Spinal cord (tissue), 10 donors: Measurements from ENCODE around the gene AGBL1. TPM values are rescaled to one million over a fixed set of nuclear protein-coding genes. Genes with fewer than 3 reads are reported as not detected.

ENCODE experiments used
- DNase-seq, 6 donors: peaks; one replicate each; pipeline versions ENCODE4 v3.0.0 to v3.0.0-alpha.2; 2013 to 2015; ENCODE audit warnings: low spot score in 6 of 6, low read depth in 4 of 6
- H3K27ac ChIP-seq: one replicate; pipeline ENCODE4 v1.5.1; 2013; ENCODE audit warnings: low read depth, low read length, control low read depth
- H3K27me3 ChIP-seq: one replicate; pipeline ENCODE4 v1.6.1; 2013; ENCODE audit warnings: low read length; ENCODE audit not compliant: control insufficient read depth, insufficient read depth
- H3K36me3 ChIP-seq: one replicate; pipeline ENCODE4 v1.6.1; 2013; ENCODE audit warnings: low read length; ENCODE audit not compliant: control insufficient read depth, insufficient read depth
- H3K4me1 ChIP-seq: one replicate; pipeline ENCODE4 v1.6.1; 2013; ENCODE audit warnings: low read length; ENCODE audit not compliant: control insufficient read depth, insufficient read depth
- H3K4me3 ChIP-seq: one replicate; pipeline ENCODE4 v1.5.1; 2013; ENCODE audit warnings: low read depth, low read length, control low read depth
- H3K9me3 ChIP-seq: one replicate; pipeline ENCODE4 v1.6.1; 2013; ENCODE audit warnings: low read length; ENCODE audit not compliant: control insufficient read depth, insufficient read depth
- WGBS: methylation state at CpG from one replicate; pipeline ENCODE4 v1.1.5; 2013; ENCODE audit warnings: missing lambda C conversion rate; ENCODE audit not compliant: insufficient coverage; 5-methylcytosine and 5-hydroxymethylcytosine counted together
- long read RNA-seq, 4 donors: transcript quantifications; one replicate each; lab custom pipeline, GENCODE V29; 2026
- polyA plus RNA-seq, 2 donors: library from polyadenylated mRNA; unstranded; fragments of 120-200 nt; gene quantifications; one replicate each; pipeline ENCODE4 v1.2.1, GENCODE V29; 2013; ENCODE audit not compliant: insufficient read length in 2 of 2
- total RNA-seq, 2 donors: library from RNA; depleted of rRNA in 1 of 2; stranded (reverse); fragments of 120-200 nt in 1 of 2; fragments of >200 nt in 1 of 2; gene quantifications; one replicate each; pipeline versions ENCODE4 v1.2.3 to v1.2.4, GENCODE V29; 2013 to 2014
- donor health status: healthy.

AGBL1 gene
- total RNA-seq, result 1 to 10 TPM in 1 of 2 donors, under 1 TPM in 1; 0.55 to 1.1 TPM
- polyA plus RNA-seq, result under 1 TPM; 0.33 to 0.35 TPM
- long read RNA-seq, donor 1, result 0 reads
- long read RNA-seq, donor 2, partial matches to known transcripts, result 5 of 5 reads
- long read RNA-seq, donor 2, other reads (novel, unspliced or antisense), result 0 of 5 reads
- long read RNA-seq, donor 3, result 0 reads
- long read RNA-seq, donor 4, result 0 reads

- Histone ChIP-seq H3K4me3 (no peak within 1 kb of the TSS), H3K9me3 (no peaks in the 10 kb centered on the region), H3K27ac (no peak within 1 kb of the TSS), H3K36me3 (no peaks in the 10 kb centered on the region), H3K27me3 (no peaks in the 10 kb centered on the region), H3K4me1 (peaks cover 3% of the 10 kb centered on the region)
- 75% methylated on average over 27 of the region's 27 CpGs for WGBS
- DNase-seq, result no peak
Observed at GRCh38 chr15:86079508-86080266, at the start of gene AGBL1. Gene AGBL1, plus strand, starts transcription at chr15:86079871.

- H3K27me3 ChIP-seq, result no peaks in the 10 kb centered on the region
- no peaks in the 10 kb centered on the region for H3K9me3 ChIP-seq
- no peak overlapping the region for H3K4me3 ChIP-seq
- no peak overlapping the region for H3K27ac ChIP-seq
- no peak for DNase-seq
- no peaks in the 10 kb centered on the region for H3K36me3 ChIP-seq
- no peaks in the 10 kb centered on the region for H3K4me1 ChIP-seq
Observed at GRCh38 chr15:86034904-86035303, 44.8 kb upstream of the AGBL1 start.

- Histone ChIP-seq H3K36me3 (no peaks in the 10 kb centered on the region), H3K9me3 (no peaks in the 10 kb centered on the region), H3K27ac (no peak overlapping the region), H3K4me1 (peaks cover 7% of the 10 kb centered on the region), H3K4me3 (no peak overlapping the region), H3K27me3 (no peaks in the 10 kb centered on the region)
- DNase-seq, result no peak
- 77% methylated on average over 1 of the region's 1 CpG for WGBS
Observed at GRCh38 chr15:86036243-86036642, 43.4 kb upstream of the AGBL1 start.

GRCh38 chr15:86038491-86038890 lies 41.2 kb upstream of the AGBL1 start:
- no peak overlapping the region for H3K4me3 ChIP-seq

GRCh38 chr15:86040356-86041033 lies 39.2 kb upstream of the AGBL1 start:
- no peaks in the 10 kb centered on the region for H3K36me3 ChIP-seq
- no peaks in the 10 kb centered on the region for H3K9me3 ChIP-seq
- no peaks in the 10 kb centered on the region for H3K27me3 ChIP-seq
- 50% methylated on average over 2 of the region's 6 CpGs for WGBS
- H3K4me3 ChIP-seq, result no peak overlapping the region
- peak overlapping the region; percentile 16 for H3K27ac ChIP-seq
- peak in 4 of 6 donors; percentile 31 to 89 (median 61) for DNase-seq
- H3K4me1 ChIP-seq, result peaks cover 7% of the 10 kb centered on the region

More at GRCh38 chr15:86038491-86038890, 41.2 kb upstream of the AGBL1 start:
- DNase-seq, result peak in 1 of 6 donors; percentile 15
- whole genome bisulfite sequencing, result no CpG with 5 or more reads among the region's 1 CpG
- H3K27ac ChIP-seq, result no peak overlapping the region
- H3K27me3 ChIP-seq, result no peaks in the 10 kb centered on the region
- H3K4me1 ChIP-seq, result peaks cover 7% of the 10 kb centered on the region
- no peaks in the 10 kb centered on the region for H3K9me3 ChIP-seq
- no peaks in the 10 kb centered on the region for H3K36me3 ChIP-seq

- Histone ChIP-seq H3K36me3 (no peaks in the 10 kb centered on the region), H3K4me3 (no peak overlapping the region), H3K4me1 (peaks cover 7% of the 10 kb centered on the region), H3K27me3 (no peaks in the 10 kb centered on the region), H3K27ac (no peak overlapping the region), H3K9me3 (no peaks in the 10 kb centered on the region)
- DNase-seq, result no peak
- WGBS, result 50% methylated on average over 4 of the region's 6 CpGs
Observed at GRCh38 chr15:86041399-86041798, 38.3 kb upstream of the AGBL1 start.

- no peaks in the 10 kb centered on the region for H3K27me3 ChIP-seq
- H3K36me3 ChIP-seq, result no peaks in the 10 kb centered on the region
- H3K4me3 ChIP-seq, result no peak overlapping the region
- DNase-seq, result no peak
- H3K4me1 ChIP-seq, result peaks cover 7% of the 10 kb centered on the region
- WGBS, result 100% methylated on average over 1 of the region's 1 CpG
- no peak overlapping the region for H3K27ac ChIP-seq
- no peaks in the 10 kb centered on the region for H3K9me3 ChIP-seq
Observed at GRCh38 chr15:86042226-86042625, 37.4 kb upstream of the AGBL1 start.

GRCh38 chr15:86044981-86045380 lies 34.7 kb upstream of the AGBL1 start:
- H3K4me3 ChIP-seq, result no peak overlapping the region
- H3K27me3 ChIP-seq, result no peaks in the 10 kb centered on the region
- WGBS, result 33% methylated on average over 1 of the region's 1 CpG
- no peak overlapping the region for H3K27ac ChIP-seq
- DNase-seq, result no peak
- peaks cover 7% of the 10 kb centered on the region for H3K4me1 ChIP-seq
- no peaks in the 10 kb centered on the region for H3K36me3 ChIP-seq
- H3K9me3 ChIP-seq, result no peaks in the 10 kb centered on the region

GRCh38 chr15:86054338-86054737 lies 25.3 kb upstream of the AGBL1 start:
- Histone ChIP-seq H3K36me3 (no peaks in the 10 kb centered on the region), H3K4me1 (no peaks in the 10 kb centered on the region), H3K9me3 (no peaks in the 10 kb centered on the region), H3K27ac (no peak overlapping the region), H3K4me3 (no peak overlapping the region), H3K27me3 (no peaks in the 10 kb centered on the region)
- 80% methylated on average over 1 of the region's 6 CpGs for WGBS
- DNase-seq, result no peak
